OCI-LY3 (cell line): ENCODE data around the gene PEAK3.

Source experiments
- H2AFZ ChIP-seq: fragments of 200-600, 300-600 bp; shearing (Covaris generic); 2 replicates; pipeline ENCODE4 v1.6.0; 2014; ENCODE audit warnings: antibody characterized with exemption, low read depth, low read length
- H3K27ac ChIP-seq: fragments of 200-600, 300-600 bp; sonication (generic); 2 replicates; pipeline ENCODE4 v1.5.1; 2014; ENCODE audit warnings: mild to moderate bottlenecking, low read length, moderate library complexity, mixed read lengths
- H3K27me3 ChIP-seq: fragments of 200-600, 300-600 bp; sonication (generic); 2 replicates; pipeline ENCODE4 v1.6.1; 2014; ENCODE audit warnings: low read depth, low read length, mixed read lengths
- H3K36me3 ChIP-seq: fragments of 200-600, 300-600 bp; sonication (generic); replicated peaks from 2 replicates; pipeline ENCODE3; 2014; ENCODE audit warnings: low read depth, low read length, mixed read lengths
- H3K4me1 ChIP-seq: fragments of 300-600, 200-600 bp; sonication (generic); 2 replicates; pipeline ENCODE4 v1.6.1; 2014; ENCODE audit warnings: low read length, mixed read lengths
- H3K4me2 ChIP-seq: fragments of 200-600, 300-600 bp; sonication (generic); 2 replicates; pipeline ENCODE4 v1.6.1; 2014; ENCODE audit warnings: low read length, mixed read lengths
- H3K4me3 ChIP-seq: fragments of 300-600, 200-600 bp; sonication (generic); 2 replicates; pipeline ENCODE4 v1.5.1; 2014; ENCODE audit warnings: antibody characterized with exemption, mild to moderate bottlenecking, low read length, moderate library complexity
- H3K79me2 ChIP-seq: fragments of 300-600, 200-600 bp; shearing (Covaris generic); 2 replicates; pipeline ENCODE4 v1.6.1; 2014; ENCODE audit warnings: mild to moderate bottlenecking, low read length, mixed read lengths
- H3K9ac ChIP-seq: fragments of 300-600, 200-600 bp; shearing (Covaris generic); 2 replicates; pipeline ENCODE4 v1.6.0; 2014; ENCODE audit warnings: mild to moderate bottlenecking, low read length, moderate library complexity
- H3K9me3 ChIP-seq: fragments of 200-600, 300-600 bp; shearing (Covaris generic); 2 replicates; pipeline ENCODE4 v1.6.1; 2014; ENCODE audit warnings: low read length, mixed read lengths; ENCODE audit not compliant: insufficient read depth
- H4K20me1 ChIP-seq: fragments of 200-600, 300-600 bp; sonication (generic); 2 replicates; pipeline ENCODE4 v1.6.1; 2016; ENCODE audit warnings: low read length, mixed read lengths; ENCODE audit not compliant: insufficient read depth
- CTCF ChIP-seq: fragments of 200-600, 300-600 bp; sonication (generic); IDR thresholded peaks from 2 replicates; pipeline ENCODE4 v1.5.1; 2014; ENCODE audit warnings: antibody characterized with exemption, low read length, low read depth
- EZH2phosphoT487 ChIP-seq: fragments of 200-600 bp; shearing (Covaris generic); IDR thresholded peaks from 2 replicates; pipeline ENCODE4 v1.6.1; 2018; ENCODE audit warnings: antibody characterized with exemption, mixed run types, low read depth

PEAK3 gene

DNA sequence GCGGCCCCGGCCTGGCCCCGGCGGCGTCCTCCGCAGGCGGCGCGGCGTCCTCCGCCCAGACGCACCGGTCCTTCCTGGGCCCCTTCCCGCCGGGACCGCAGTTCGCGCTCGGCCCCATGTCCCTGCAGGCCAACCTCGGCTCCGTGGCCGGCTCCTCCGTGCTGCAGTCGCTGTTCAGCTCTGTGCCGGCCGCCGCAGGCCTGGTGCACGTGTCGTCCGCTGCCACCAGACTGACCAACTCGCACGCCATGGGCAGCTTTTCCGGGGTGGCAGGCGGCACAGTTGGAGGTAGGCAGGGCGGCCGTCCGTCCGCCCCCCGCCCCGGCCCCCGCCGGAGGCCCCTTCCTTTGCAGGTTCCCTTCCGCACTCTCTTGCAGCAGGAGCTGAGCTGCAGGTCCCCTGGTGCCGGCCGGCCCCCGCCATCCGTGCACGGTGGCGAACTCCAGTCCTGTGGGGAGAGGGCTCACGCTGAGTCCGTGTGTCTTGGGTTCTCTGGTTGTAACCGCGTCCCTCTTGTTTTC lies 55.1 kb downstream of the PEAK3 start:
- Histone ChIP-seq H3K27ac (no peak overlapping the region), H2AFZ (no peak overlapping the region), H3K9ac (no peak overlapping the region), H3K9me3 (no peaks in the 10 kb centered on the region), H3K79me2 (peaks cover 3% of the 10 kb centered on the region; the same call in 1 of the 2 replicates), H3K4me1 (peaks cover 14% of the 10 kb centered on the region), H3K4me3 (no peak overlapping the region), H3K36me3 (peaks cover 60% of the 10 kb centered on the region), H3K27me3 (no peaks in the 10 kb centered on the region), H3K4me2 (peak overlapping the region; percentile 65), H4K20me1 (peaks cover 28% of the 10 kb centered on the region)
- TF ChIP-seq CTCF (no peak), EZH2phosphoT487 (no peak)

DNA sequence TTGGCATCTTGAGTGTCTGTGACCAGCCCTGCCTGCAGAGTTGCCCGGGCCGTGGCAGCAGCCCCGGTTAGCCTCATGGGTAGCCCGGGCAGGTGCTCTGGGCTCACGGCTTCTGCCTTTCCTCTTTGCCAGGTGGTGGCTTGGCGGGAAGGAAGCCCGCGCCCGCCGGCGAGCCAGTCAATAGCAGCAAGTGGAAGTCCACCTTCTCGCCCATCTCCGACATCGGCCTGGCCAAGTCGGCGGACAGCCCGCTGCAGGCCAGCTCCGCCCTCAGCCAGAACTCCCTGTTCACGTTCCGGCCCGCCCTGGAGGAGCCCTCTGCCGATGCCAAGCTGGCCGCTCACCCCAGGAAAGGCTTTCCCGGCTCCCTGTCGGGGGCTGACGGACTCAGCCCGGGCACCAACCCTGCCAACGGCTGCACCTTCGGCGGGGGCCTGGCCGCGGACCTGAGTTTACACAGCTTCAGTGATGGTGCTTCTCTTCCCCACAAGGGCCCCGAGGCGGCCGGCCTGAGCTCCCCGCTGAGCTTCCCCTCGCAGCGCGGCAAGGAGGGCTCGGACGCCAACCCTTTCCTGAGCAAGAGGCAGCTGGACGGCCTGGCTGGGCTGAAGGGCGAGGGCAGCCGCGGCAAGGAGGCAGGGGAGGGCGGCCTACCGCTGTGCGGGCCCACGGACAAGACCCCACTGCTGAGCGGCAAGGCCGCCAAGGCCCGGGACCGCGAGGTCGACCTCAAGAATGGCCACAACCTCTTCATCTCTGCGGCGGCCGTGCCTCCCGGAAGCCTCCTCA lies 55.7 kb downstream of the PEAK3 start:
- no peak overlapping the region for H3K27ac ChIP-seq
- no peak overlapping the region for H3K4me3 ChIP-seq
- no peak for TF ChIP-seq CTCF
- TF ChIP-seq EZH2phosphoT487, result no peak
- H3K27me3 ChIP-seq, result no peaks in the 10 kb centered on the region
- no peak overlapping the region for H3K9ac ChIP-seq
- H3K36me3 ChIP-seq, result peaks cover 60% of the 10 kb centered on the region
- H2AFZ ChIP-seq, result no peak overlapping the region
- H3K4me1 ChIP-seq, result peaks cover 14% of the 10 kb centered on the region
- H3K9me3 ChIP-seq, result no peaks in the 10 kb centered on the region
- no peak overlapping the region for H3K4me2 ChIP-seq
- peaks cover 28% of the 10 kb centered on the region for H4K20me1 ChIP-seq
- peaks cover 3% of the 10 kb centered on the region; the same call in 1 of the 2 replicates for H3K79me2 ChIP-seq

DNA sequence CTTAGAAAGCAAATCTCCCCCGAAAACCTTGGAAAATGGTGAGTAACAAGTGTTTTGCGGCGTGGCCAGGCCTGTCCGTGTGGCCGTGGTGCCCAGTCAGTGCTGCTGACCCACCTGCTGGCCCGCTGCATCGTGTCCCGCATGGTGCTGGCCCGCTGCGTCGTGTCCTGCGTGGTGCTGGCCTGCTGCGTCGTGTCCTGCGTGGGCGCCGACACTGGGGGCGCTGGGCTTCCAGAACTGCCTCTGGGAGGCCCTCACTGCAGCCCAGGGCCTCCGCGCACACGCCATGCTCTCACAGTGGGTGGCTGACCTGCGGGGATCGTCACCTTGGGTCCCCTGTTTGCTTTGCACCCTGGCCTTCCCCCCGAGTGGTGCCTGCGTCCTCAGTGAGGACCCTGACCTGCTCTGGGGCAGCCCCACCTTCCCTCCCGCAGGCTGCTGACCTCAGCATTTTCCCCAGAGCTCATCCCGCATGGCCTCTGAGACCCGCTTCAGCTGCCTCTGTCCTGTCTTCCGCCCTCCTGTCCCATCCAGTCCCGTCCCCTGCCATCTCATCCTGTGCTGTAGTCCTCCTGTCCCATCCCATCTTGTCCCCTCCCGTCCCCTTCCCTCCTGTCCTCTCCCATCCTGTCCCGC lies 56.4 kb downstream of the PEAK3 start:
- Histone ChIP-seq H4K20me1 (peaks cover 28% of the 10 kb centered on the region), H3K27me3 (no peaks in the 10 kb centered on the region), H3K79me2 (peaks cover 3% of the 10 kb centered on the region; the same call in 1 of the 2 replicates), H3K9ac (no peak overlapping the region), H2AFZ (no peak overlapping the region), H3K36me3 (peaks cover 57% of the 10 kb centered on the region), H3K9me3 (no peaks in the 10 kb centered on the region), H3K4me2 (no peak overlapping the region), H3K27ac (no peak overlapping the region), H3K4me1 (peaks cover 14% of the 10 kb centered on the region), H3K4me3 (no peak overlapping the region)
- no peak for TF ChIP-seq EZH2phosphoT487
- TF ChIP-seq CTCF, result no peak

GRCh38 chr19:2224754-2225349 lies 57.1 kb downstream of the PEAK3 start:
- Histone ChIP-seq H3K27ac (no peak overlapping the region), H3K4me2 (no peak overlapping the region), H3K4me1 (peaks cover 14% of the 10 kb centered on the region), H3K27me3 (no peaks in the 10 kb centered on the region), H2AFZ (no peak overlapping the region), H3K79me2 (peaks cover 3% of the 10 kb centered on the region; the same call in 1 of the 2 replicates), H3K9ac (no peak overlapping the region), H3K36me3 (peaks cover 57% of the 10 kb centered on the region), H3K4me3 (no peak overlapping the region), H4K20me1 (peaks cover 28% of the 10 kb centered on the region), H3K9me3 (no peaks in the 10 kb centered on the region)
- no peak for TF ChIP-seq CTCF
- no peak for TF ChIP-seq EZH2phosphoT487
